Caco-2 (cell line): ENCODE data around the gene DDX31. TPM values are rescaled to one million over a fixed set of nuclear protein-coding genes. Genes with fewer than 3 reads are reported as not detected.

Experiments used
- BruUV-seq: library from RNA; stranded (reverse); fragments of 400-500 nt; replicated peaks from 2 replicates; lab custom pipeline; 2021; lab: Mats Ljungman, UMichigan
- CTCF ChIA-PET: fragments of 300-600 bp; sonication (Branson Sonifier 250); formaldehyde crosslinking; loops from one replicate; lab custom pipeline; 2022; ENCODE audit warnings: antibody characterized with exemption; lab: Charles Lee
- POLR2A ChIA-PET: fragments of 300-600 bp; sonication (Branson Sonifier 250); formaldehyde crosslinking; loops from one replicate; lab custom pipeline; 2022; ENCODE audit warnings: antibody characterized with exemption; lab: Charles Lee
- DNase-seq, 2 experiments: peaks; one replicate each; pipeline versions ENCODE4 v3.0.0 to v3.0.0-alpha.2; 2020 to 2022
- H3K27me3 ChIP-seq: replicated peaks from 2 replicates; pipeline ENCODE4 v1.6.0; 2011; ENCODE audit warnings: low read length; ENCODE audit not compliant: control insufficient read depth, insufficient read depth
- H3K36me3 ChIP-seq: 2 replicates; pipeline ENCODE4 v1.5.1; 2011; ENCODE audit warnings: low read length; ENCODE audit not compliant: control insufficient read depth, insufficient read depth
- H3K4me1 ChIP-seq: fragments of 250-450 bp; sonication (Bioruptor Pico); 2 replicates; pipeline ENCODE4 v1.5.1; 2020; ENCODE audit warnings: mild to moderate bottlenecking
- H3K4me3 ChIP-seq: 2 replicates; pipeline ENCODE4 v1.5.1; 2011; ENCODE audit warnings: low read depth, mild to moderate bottlenecking, control low read depth, low read length
- H3K9me3 ChIP-seq: fragments of 250-450 bp; sonication (Bioruptor Pico); 2 replicates; pipeline ENCODE4 v1.5.1; 2020; ENCODE audit warnings: mild to moderate bottlenecking, moderate library complexity
- H3K27ac Mint-ChIP-seq: one replicate; pipeline ENCODE4 v1.8.0; 2022; ENCODE audit warnings: mixed read lengths; ENCODE audit not compliant: unreplicated experiment
- H3K27me3 Mint-ChIP-seq: one replicate; pipeline ENCODE4 v1.8.0; 2022; ENCODE audit warnings: mixed read lengths; ENCODE audit not compliant: insufficient read depth, unreplicated experiment
- H3K36me3 Mint-ChIP-seq: one replicate; pipeline ENCODE4 v1.8.0; 2022; ENCODE audit warnings: mild to moderate bottlenecking, mixed read lengths; ENCODE audit not compliant: insufficient read depth, unreplicated experiment
- H3K4me1 Mint-ChIP-seq: one replicate; pipeline ENCODE4 v1.8.0; 2022; ENCODE audit warnings: low read depth, mixed read lengths; ENCODE audit not compliant: unreplicated experiment
- H3K4me3 Mint-ChIP-seq: one replicate; pipeline ENCODE4 v1.8.0; 2022; ENCODE audit warnings: mild to moderate bottlenecking, moderate library complexity, mixed read lengths; ENCODE audit not compliant: unreplicated experiment
- H3K9me3 Mint-ChIP-seq: one replicate; pipeline ENCODE4 v1.8.0; 2022; ENCODE audit warnings: mixed read lengths; ENCODE audit not compliant: unreplicated experiment
- intact Hi-C: fragments of 100-400 bp; cut with micrococcal nuclease; formaldehyde crosslinking; loops from one replicate; pipeline ENCODE4 v1.10.0; 2022; ENCODE audit not compliant: unreplicated experiment
- total RNA-seq: library from RNA; stranded (reverse); gene quantifications from 2 replicates; pipeline ENCODE4 v1.2.3, GENCODE V29; 2022
- TF ChIP-seq, protein P1 (sequence below), 2 experiments: fragments of 200-600 bp in 1 of 2; IDR thresholded peaks; 1 replicate in 1 of 2; 2 replicates in 1 of 2; pipeline versions ENCODE4 v1.5.1 to v1.8.0; 2011 to 2022; ENCODE audit warnings: antibody characterized with exemption in 1 of 2, control low read depth in 1 of 2, inconsistent platforms in 1 of 2, low read depth in 1 of 2, low read length in 1 of 2, mild to moderate bottlenecking in 1 of 2, moderate library complexity in 1 of 2; ENCODE audit not compliant: insufficient read depth in 1 of 2, severe bottlenecking in 1 of 2, unreplicated experiment in 1 of 2

Gene DDX31
- total RNA-seq, 1 experiment from 2014 or later, result 23.1 TPM

DNA sequence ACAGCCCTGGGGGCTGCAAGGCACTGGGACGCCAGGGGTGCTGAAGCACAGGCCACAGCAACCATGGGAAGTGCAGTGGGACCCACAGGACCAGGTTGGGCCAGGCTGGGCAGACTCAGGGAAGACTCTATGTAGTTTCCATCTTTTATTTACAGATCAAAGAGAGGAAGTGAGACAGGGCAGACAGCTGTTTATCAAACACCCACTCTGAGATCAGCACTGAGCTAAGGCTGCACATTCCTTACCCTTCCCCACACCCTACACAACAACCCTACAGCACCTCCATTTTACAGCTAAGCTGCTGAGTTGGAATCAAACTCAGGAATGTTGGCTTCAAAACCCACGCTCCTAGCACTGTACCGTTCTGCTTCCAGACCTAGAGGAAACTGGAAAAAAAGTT lies 67.6 kb downstream of the DDX31 start:
- Histone ChIP-seq H3K36me3 (peaks cover 2% of the 10 kb centered on the region), H3K4me3 (no peak overlapping the region), H3K9me3 (no peaks in the 10 kb centered on the region), H3K4me1 (no peaks in the 10 kb centered on the region), H3K27me3 (no peaks in the 10 kb centered on the region)
- peaks cover 30% of the 10 kb centered on the region for H3K36me3 Mint-ChIP-seq
- H3K4me1 Mint-ChIP-seq, result no peaks in the 10 kb centered on the region
- TF ChIP-seq, protein P1, sequence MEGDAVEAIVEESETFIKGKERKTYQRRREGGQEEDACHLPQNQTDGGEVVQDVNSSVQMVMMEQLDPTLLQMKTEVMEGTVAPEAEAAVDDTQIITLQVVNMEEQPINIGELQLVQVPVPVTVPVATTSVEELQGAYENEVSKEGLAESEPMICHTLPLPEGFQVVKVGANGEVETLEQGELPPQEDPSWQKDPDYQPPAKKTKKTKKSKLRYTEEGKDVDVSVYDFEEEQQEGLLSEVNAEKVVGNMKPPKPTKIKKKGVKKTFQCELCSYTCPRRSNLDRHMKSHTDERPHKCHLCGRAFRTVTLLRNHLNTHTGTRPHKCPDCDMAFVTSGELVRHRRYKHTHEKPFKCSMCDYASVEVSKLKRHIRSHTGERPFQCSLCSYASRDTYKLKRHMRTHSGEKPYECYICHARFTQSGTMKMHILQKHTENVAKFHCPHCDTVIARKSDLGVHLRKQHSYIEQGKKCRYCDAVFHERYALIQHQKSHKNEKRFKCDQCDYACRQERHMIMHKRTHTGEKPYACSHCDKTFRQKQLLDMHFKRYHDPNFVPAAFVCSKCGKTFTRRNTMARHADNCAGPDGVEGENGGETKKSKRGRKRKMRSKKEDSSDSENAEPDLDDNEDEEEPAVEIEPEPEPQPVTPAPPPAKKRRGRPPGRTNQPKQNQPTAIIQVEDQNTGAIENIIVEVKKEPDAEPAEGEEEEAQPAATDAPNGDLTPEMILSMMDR (IDR thresholded peaks at IDR 0.05; ENCODE audit: insufficient read depth in 1 of 2, low read depth in 1 of 2, low read length in 1 of 2, severe bottlenecking in 1 of 2, unreplicated experiment in 1 of 2), result no peak
- H3K4me3 Mint-ChIP-seq, result no peak overlapping the region
- DNase-seq, result no peak
- intact Hi-C loops, result no loop called here
- POLR2A ChIA-PET, result no interaction called here
- CTCF ChIA-PET, result no interaction called here
- H3K9me3 Mint-ChIP-seq, result no peaks in the 10 kb centered on the region
- no peaks in the 10 kb centered on the region for H3K27me3 Mint-ChIP-seq
- H3K27ac Mint-ChIP-seq, result no peak overlapping the region
- BruUV-seq, result no TSS peak

DNA sequence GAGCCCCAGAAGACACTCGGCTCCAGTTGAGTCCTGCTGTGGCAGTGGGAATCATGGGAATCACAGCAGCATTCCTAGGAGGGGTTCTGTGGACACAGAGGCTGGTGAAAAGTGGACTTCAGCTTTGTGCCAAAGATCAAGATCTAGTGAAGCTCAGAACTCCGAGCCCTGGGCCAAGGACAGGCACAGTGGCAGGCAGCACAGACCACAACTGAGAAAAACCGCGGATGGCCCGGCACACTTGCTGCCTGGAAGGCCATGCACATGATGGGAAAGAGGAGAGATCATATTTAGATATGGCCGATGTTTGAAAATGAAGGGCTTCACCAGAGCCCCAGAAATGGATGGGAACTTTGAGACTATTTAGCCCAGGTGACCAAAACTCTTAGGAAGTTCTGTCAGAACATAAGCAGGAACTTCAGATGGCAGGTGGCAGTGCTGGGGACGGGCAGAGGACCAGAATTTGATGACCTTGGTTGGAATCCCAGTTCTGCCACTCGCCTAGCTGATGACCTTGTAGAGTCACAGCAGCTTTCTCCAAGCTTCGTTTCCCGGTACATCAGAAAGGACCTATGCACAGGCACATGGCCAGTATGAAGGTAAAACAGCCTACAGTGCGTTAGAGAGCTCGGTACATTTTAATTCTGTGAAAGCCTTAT lies 69.3 kb downstream of the DDX31 start:
- H3K4me1 ChIP-seq, result no peaks in the 10 kb centered on the region
- no peaks in the 10 kb centered on the region for H3K27me3 Mint-ChIP-seq
- no peak overlapping the region for H3K4me3 ChIP-seq
- intact Hi-C loops, result no loop called here
- H3K36me3 ChIP-seq, result peaks cover 2% of the 10 kb centered on the region
- no peaks in the 10 kb centered on the region for H3K4me1 Mint-ChIP-seq
- CTCF ChIA-PET, result no interaction called here
- BruUV-seq, result no TSS peak
- no peaks in the 10 kb centered on the region for H3K9me3 ChIP-seq
- TF ChIP-seq, protein P1 (IDR thresholded peaks at IDR 0.05; ENCODE audit: insufficient read depth in 1 of 2, low read depth in 1 of 2, low read length in 1 of 2, severe bottlenecking in 1 of 2, unreplicated experiment in 1 of 2), result no peak
- H3K9me3 Mint-ChIP-seq, result no peaks in the 10 kb centered on the region
- no peak for DNase-seq
- no peak overlapping the region for H3K4me3 Mint-ChIP-seq
- peaks cover 25% of the 10 kb centered on the region for H3K36me3 Mint-ChIP-seq
- H3K27me3 ChIP-seq, result no peaks in the 10 kb centered on the region
- POLR2A ChIA-PET, result interaction anchor here (0.6 kb wide), 1 partner anchor 35 kb away, joined by 4 read pairs; no protein-coding TSS in a partner anchor
- no peak overlapping the region for H3K27ac Mint-ChIP-seq

DNA sequence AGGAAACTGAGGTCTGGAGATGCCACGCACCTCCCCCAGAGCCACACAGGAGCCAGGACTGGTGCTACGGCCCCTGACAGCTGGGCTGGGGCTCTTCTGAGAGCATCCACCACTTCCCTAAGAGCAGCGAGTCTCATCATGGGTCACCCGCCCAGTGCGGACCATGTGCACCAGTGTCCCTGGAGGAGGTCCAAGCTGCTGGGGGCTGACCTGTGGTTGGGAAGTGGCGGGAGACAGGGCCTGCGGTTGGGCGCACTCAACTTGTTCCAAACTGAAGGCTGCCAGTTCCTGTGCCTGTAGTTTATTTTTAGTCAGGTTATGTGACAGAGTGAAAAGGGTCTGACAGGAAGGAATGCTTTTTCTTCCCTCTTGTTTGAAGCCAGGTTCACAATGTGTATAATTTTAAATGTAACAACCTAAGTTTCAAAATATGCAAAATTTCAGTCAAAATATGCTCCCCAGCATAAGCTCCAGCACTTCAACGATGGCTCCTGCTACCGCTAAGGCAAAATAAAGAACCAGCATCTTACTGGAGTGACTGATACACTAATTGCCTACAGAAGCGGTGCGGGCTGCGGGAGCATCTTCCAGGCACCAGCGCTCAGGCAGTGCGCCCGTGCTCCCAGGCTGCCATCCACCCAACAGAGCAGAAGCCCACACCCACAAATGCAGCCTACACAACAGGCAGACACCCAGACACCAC lies 72.6 kb downstream of the DDX31 start:
- H3K36me3 Mint-ChIP-seq, result peaks cover 20% of the 10 kb centered on the region
- H3K4me3 ChIP-seq, result no peak overlapping the region
- no peaks in the 10 kb centered on the region for H3K27me3 ChIP-seq
- CTCF ChIA-PET, result no interaction called here
- no peak overlapping the region for H3K27ac Mint-ChIP-seq
- H3K27me3 Mint-ChIP-seq, result no peaks in the 10 kb centered on the region
- H3K9me3 Mint-ChIP-seq, result no peaks in the 10 kb centered on the region
- H3K9me3 ChIP-seq, result no peaks in the 10 kb centered on the region
- no TSS peak for BruUV-seq
- H3K4me1 ChIP-seq, result no peaks in the 10 kb centered on the region
- no peak for DNase-seq
- TF ChIP-seq, protein P1 (IDR thresholded peaks at IDR 0.05; ENCODE audit: insufficient read depth in 1 of 2, low read depth in 1 of 2, low read length in 1 of 2, severe bottlenecking in 1 of 2, unreplicated experiment in 1 of 2), result no peak
- intact Hi-C loops, result no loop called here
- H3K4me3 Mint-ChIP-seq, result no peak overlapping the region
- POLR2A ChIA-PET, result no interaction called here
- H3K4me1 Mint-ChIP-seq, result no peaks in the 10 kb centered on the region
- H3K36me3 ChIP-seq, result peaks cover 2% of the 10 kb centered on the region
